Fibroblast of lung (primary cell): ENCODE data around the gene ABR. TPM values are rescaled to one million over a fixed set of nuclear protein-coding genes. Genes with fewer than 3 reads are reported as not detected.
"Not testable (repeated sequence)": the region's sequence is repeated elsewhere in the genome, so short reads cannot be mapped to it uniquely, and the experiment has no call there.

Experiments used
- DNase-seq, 2 donors: peaks; one replicate each; pipeline versions ENCODE4 v3.0.0 to v3.0.0-alpha.2; 2010; ENCODE audit warnings: low read depth in 2 of 2
- H2AFZ ChIP-seq: 2 replicates; pipeline ENCODE4 v1.5.1; 2012; ENCODE audit warnings: low read length, control low read depth, inconsistent platforms
- H3K27ac ChIP-seq: 2 replicates; pipeline ENCODE4 v1.5.1; 2011; ENCODE audit warnings: low read length, control low read depth; ENCODE audit not compliant: insufficient read depth
- H3K27me3 ChIP-seq: 2 replicates; pipeline ENCODE4 v1.5.1; 2011; ENCODE audit warnings: mild to moderate bottlenecking, low read length; ENCODE audit not compliant: control insufficient read depth, insufficient read depth
- H3K36me3 ChIP-seq: 2 replicates; pipeline ENCODE4 v1.5.1; 2011; ENCODE audit warnings: low read length; ENCODE audit not compliant: control insufficient read depth, insufficient read depth
- H3K4me1 ChIP-seq: 2 replicates; pipeline ENCODE4 v1.5.1; 2011; ENCODE audit warnings: low read length; ENCODE audit not compliant: control insufficient read depth, insufficient read depth; ENCODE audit errors: extremely low read depth
- H3K4me2 ChIP-seq: 2 replicates; pipeline ENCODE4 v1.5.1; 2011; ENCODE audit warnings: low read length, control low read depth; ENCODE audit not compliant: insufficient read depth; ENCODE audit errors: extremely low read depth
- H3K4me3 ChIP-seq, 4 experiments: fragments of 200-600 bp in 1 of 4; sonication (generic) in 1 of 4; replicated peaks in 1 of 4; 2 replicates each; pipeline ENCODE4 v1.5.1; 2011 to 2016; ENCODE audit warnings: low read length in 4 of 4, low read depth in 3 of 4, mild to moderate bottlenecking in 3 of 4, control low read depth in 2 of 4, inconsistent platforms in 1 of 4, mixed read lengths in 1 of 4; ENCODE audit not compliant: insufficient read depth in 1 of 4; ENCODE audit errors: control extremely low read depth in 1 of 4
- H3K79me2 ChIP-seq: 2 replicates; pipeline ENCODE4 v1.5.1; 2012; ENCODE audit warnings: mild to moderate bottlenecking, low read length, inconsistent platforms; ENCODE audit not compliant: control insufficient read depth, insufficient read depth
- H3K9ac ChIP-seq: 2 replicates; pipeline ENCODE4 v1.5.1; 2011; ENCODE audit warnings: mild to moderate bottlenecking, low read length, control low read depth; ENCODE audit not compliant: insufficient read depth
- H3K9me3 ChIP-seq: 2 replicates; pipeline ENCODE4 v1.5.1; 2012; ENCODE audit warnings: low read depth, low read length; ENCODE audit not compliant: control insufficient read depth, insufficient read depth
- H4K20me1 ChIP-seq: 2 replicates; pipeline ENCODE4 v1.5.1; 2011; ENCODE audit warnings: low read length; ENCODE audit not compliant: control insufficient read depth, insufficient read depth; ENCODE audit errors: extremely low read depth
- EZH2 ChIP-seq: IDR thresholded peaks from 2 replicates; pipeline ENCODE4 v1.5.1; 2012; ENCODE audit warnings: low read length, control low read depth, mild to moderate bottlenecking; ENCODE audit errors: missing control alignments
- polyA plus RNA-seq, 2 donors: library from polyadenylated mRNA; depleted of rRNA in 1 of 2; stranded (reverse) in 1 of 2; unstranded in 1 of 2; fragments of >200 nt; gene quantifications; 2 replicates each; pipeline ENCODE4 v1.2.1, GENCODE V29; 2011 to 2012; ENCODE audit warnings: missing spikeins in 1 of 2
- total RNA-seq: library from RNA; depleted of rRNA; stranded (reverse); fragments of >200 nt; gene quantifications from 2 replicates; pipeline ENCODE4 v1.2.1, GENCODE V29; 2014
- TF ChIP-seq, protein P1 (sequence below), 2 donors: IDR thresholded peaks in 1 of 2; conservative IDR thresholded peaks in 1 of 2; 1 replicate in 1 of 2; 2 replicates in 1 of 2; pipeline ENCODE4 v1.5.1; 2011 to 2012; ENCODE audit warnings: low read length in 2 of 2, control low read depth in 1 of 2, inconsistent platforms in 1 of 2, low read depth in 1 of 2, mild to moderate bottlenecking in 1 of 2

ABR gene
- total and polyA plus RNA-seq, 2 donors (not counting 1 experiment from before 2014, with no cell fraction given) = 43.7 to 84.7 TPM

DNA sequence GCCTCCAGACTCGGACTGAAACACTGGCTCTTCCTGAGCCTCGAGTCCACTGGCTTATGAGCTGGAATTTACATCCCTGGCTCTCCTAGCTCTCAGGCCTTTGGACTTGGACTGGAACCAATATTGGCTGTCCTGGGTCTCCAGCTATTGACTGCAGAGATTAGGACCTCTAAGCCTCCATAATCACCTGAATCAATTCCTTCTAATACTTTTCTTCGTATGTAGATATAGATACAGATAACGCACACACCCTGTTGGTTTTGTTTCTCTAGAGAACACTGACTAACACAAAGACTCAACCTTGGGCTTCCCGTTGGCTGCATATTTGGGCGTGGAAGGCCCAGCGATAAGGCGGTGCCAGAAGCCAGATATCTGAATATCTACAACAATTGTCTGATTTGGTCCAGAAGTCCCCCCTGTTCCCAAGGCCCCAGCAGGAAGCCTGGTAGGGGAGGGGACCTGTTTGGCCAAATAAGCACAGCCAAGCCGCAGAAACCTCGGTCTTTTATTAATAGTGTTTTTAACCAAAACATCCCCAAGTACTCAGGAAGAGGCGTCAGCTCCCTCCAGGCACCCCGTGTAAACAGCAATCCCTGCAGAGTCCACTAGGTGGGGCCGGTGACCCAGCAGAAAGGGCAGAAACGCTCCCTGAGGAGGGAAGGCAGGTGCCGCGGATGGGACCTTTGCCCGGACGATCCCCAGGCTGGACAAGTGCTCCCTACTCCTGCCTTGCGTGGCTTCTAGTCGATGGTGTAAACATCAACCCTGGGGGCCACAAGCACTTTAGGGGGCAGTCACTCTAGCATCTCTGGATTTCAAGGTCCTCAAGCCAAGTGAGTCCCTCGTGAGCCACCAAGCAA is 57.0 kb downstream of the ABR start:
- Histone ChIP-seq H3K4me1 (no peaks in the 10 kb centered on the region), H3K9ac (no peak overlapping the region), H4K20me1 (no peaks in the 10 kb centered on the region), H3K27me3 (peaks cover 2% of the 10 kb centered on the region), H3K79me2 (no peaks in the 10 kb centered on the region), H3K9me3 (no peaks in the 10 kb centered on the region), H3K4me3 (no peak overlapping the region), H2AFZ (no peak overlapping the region), H3K4me2 (no peak overlapping the region), H3K27ac (no peak overlapping the region), H3K36me3 (no peaks in the 10 kb centered on the region)
- peak; percentile 47 to 67 for DNase-seq
- TF ChIP-seq, protein P1, sequence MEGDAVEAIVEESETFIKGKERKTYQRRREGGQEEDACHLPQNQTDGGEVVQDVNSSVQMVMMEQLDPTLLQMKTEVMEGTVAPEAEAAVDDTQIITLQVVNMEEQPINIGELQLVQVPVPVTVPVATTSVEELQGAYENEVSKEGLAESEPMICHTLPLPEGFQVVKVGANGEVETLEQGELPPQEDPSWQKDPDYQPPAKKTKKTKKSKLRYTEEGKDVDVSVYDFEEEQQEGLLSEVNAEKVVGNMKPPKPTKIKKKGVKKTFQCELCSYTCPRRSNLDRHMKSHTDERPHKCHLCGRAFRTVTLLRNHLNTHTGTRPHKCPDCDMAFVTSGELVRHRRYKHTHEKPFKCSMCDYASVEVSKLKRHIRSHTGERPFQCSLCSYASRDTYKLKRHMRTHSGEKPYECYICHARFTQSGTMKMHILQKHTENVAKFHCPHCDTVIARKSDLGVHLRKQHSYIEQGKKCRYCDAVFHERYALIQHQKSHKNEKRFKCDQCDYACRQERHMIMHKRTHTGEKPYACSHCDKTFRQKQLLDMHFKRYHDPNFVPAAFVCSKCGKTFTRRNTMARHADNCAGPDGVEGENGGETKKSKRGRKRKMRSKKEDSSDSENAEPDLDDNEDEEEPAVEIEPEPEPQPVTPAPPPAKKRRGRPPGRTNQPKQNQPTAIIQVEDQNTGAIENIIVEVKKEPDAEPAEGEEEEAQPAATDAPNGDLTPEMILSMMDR (conservative IDR thresholded peaks at IDR 0.05 in 1 of 2, IDR thresholded peaks at IDR 0.05 in 1 of 2; ENCODE audit: low read depth in 1 of 2, low read length in 2 of 2) = peak; percentile 75 to 96
- TF ChIP-seq EZH2 = no peak

DNA sequence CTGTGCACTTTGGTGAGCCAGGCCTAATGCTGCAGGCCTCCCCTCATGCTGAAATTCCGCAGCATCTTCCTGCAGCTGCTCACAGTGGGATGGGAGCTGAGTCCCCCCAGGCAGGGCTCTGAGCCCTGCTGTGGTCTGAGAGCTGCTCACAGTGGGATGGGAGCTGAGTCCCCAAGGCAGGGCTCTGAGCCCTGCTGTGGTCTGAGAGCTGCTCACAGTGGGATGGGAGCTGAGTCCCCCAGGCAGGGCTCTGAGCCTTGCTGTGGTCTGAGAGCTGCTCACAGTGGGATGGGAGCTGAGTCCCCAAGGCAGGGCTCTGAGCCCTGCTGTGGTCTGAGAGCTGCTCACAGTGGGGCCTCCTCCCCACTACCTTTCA is 58.4 kb downstream of the ABR start:
- not testable (repeated sequence) for H4K20me1 ChIP-seq, DNase-seq, H3K79me2 ChIP-seq, H2AFZ ChIP-seq, H3K9me3 ChIP-seq, H3K4me2 ChIP-seq, H3K27ac ChIP-seq, H3K4me3 ChIP-seq, H3K27me3 ChIP-seq, H3K36me3 ChIP-seq, H3K4me1 ChIP-seq, H3K9ac ChIP-seq

DNA sequence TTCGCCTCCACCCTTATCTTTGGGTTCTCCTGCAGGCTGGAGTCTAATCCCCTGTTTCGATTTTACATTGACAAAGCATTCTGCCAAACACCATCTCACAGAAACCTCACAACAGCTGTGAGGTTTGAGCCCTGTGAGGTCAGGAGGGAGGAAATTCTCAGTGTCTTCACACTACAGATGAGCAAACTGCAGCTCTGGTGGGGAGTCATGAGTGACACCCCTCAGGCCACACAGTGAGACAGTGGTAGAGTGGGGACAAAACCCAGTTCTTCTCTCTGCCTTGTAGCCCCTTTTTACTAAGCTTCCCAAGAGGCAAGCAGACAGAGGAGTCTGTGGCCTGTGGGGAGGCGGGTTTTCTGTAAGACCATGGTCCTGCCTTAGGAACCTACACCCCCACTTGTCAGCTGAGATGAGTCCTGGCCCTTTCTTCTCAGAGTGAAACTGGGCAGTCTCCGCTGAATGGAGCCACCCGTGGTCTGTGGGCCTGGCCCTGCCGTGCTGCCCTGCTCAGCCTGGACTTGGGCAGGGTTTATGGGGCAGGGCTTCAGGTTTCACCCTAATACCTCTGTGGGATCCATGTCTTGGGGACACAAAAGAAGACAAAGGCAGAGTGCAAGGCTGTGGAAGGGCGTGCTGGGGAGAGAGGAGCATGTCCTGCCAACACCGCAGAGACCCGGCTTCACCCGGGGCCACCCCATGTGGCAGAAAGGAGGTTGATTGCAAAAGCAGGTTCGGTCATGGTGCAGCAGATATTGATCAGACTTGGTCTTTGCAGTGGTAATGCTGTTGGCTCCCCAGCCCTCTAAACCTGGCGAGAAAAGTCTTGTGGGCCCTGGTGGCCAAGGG is 59.0 kb downstream of the ABR start:
- no peak for DNase-seq
- Histone ChIP-seq H3K4me2 (no peak overlapping the region), H2AFZ (no peak overlapping the region), H3K4me3 (no peak overlapping the region), H3K9me3 (no peaks in the 10 kb centered on the region), H4K20me1 (no peaks in the 10 kb centered on the region), H3K4me1 (no peaks in the 10 kb centered on the region), H3K27ac (no peak overlapping the region), H3K27me3 (peaks cover 2% of the 10 kb centered on the region), H3K79me2 (no peaks in the 10 kb centered on the region), H3K36me3 (no peaks in the 10 kb centered on the region), H3K9ac (no peak overlapping the region)
- TF ChIP-seq, protein P1 (conservative IDR thresholded peaks at IDR 0.05 in 1 of 2, IDR thresholded peaks at IDR 0.05 in 1 of 2; ENCODE audit: low read depth in 1 of 2, low read length in 2 of 2) = no peak
- no peak for TF ChIP-seq EZH2
